Fibroblast of mammary gland (primary cell): ENCODE results near the gene COBL.

Experiments
- DNase-seq: peaks from one replicate; pipeline ENCODE4 v3.0.0-alpha.2; 2010; ENCODE audit warnings: low read depth
- H3K4me3 ChIP-seq: 2 replicates; pipeline ENCODE4 v1.5.1; 2011; ENCODE audit warnings: low read depth, mild to moderate bottlenecking, low read length, moderate library complexity; ENCODE audit not compliant: control insufficient read depth
- TF ChIP-seq, protein P1 (sequence below): conservative IDR thresholded peaks from 2 replicates; pipeline ENCODE4 v1.5.1; 2011; ENCODE audit warnings: low read depth, low read length, inconsistent platforms; ENCODE audit not compliant: control insufficient read depth, insufficient read depth

Gene COBL

DNA sequence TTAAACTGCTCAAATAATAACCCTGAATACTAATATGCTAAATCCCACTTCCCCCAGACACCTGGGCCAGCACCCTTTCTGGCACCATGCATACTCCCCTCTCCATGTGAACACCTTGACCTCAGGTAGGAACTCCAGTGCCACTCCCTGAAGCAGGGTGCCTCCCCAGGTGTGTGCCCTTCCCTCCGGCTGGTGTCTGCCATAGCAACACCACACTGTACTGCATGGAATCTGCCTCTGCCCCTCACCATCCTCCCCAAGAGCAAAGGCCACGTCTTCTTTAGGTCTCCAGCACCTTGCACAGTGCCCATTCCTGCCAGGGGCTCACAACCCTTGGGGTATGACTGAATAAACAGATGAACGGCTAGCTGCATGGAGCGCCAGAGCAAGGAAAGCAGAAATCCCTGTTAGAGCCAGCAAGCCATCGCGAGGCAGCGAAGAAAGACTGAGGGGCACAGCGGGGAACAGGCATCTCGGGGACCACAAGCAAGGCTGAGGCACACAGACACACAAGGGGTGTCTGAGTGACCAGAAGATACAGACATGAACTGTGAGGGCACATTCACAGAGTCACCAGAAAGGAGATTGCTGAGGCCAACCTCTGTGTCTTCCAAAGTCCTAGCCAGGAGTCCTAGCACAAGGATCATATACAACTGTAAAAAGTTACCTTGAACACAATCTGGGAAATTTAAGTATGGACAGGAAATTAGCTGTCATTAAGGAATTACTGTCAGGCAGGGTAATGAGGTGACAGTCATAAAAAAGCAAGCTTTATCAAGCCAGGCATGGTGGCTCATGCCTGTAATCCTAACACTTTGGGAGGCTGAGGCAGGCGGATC, 25.7 kb downstream of the COBL start:
- no peak for DNase-seq
- TF ChIP-seq, protein P1, sequence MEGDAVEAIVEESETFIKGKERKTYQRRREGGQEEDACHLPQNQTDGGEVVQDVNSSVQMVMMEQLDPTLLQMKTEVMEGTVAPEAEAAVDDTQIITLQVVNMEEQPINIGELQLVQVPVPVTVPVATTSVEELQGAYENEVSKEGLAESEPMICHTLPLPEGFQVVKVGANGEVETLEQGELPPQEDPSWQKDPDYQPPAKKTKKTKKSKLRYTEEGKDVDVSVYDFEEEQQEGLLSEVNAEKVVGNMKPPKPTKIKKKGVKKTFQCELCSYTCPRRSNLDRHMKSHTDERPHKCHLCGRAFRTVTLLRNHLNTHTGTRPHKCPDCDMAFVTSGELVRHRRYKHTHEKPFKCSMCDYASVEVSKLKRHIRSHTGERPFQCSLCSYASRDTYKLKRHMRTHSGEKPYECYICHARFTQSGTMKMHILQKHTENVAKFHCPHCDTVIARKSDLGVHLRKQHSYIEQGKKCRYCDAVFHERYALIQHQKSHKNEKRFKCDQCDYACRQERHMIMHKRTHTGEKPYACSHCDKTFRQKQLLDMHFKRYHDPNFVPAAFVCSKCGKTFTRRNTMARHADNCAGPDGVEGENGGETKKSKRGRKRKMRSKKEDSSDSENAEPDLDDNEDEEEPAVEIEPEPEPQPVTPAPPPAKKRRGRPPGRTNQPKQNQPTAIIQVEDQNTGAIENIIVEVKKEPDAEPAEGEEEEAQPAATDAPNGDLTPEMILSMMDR = no peak
- H3K4me3 ChIP-seq = no peak overlapping the region

DNA sequence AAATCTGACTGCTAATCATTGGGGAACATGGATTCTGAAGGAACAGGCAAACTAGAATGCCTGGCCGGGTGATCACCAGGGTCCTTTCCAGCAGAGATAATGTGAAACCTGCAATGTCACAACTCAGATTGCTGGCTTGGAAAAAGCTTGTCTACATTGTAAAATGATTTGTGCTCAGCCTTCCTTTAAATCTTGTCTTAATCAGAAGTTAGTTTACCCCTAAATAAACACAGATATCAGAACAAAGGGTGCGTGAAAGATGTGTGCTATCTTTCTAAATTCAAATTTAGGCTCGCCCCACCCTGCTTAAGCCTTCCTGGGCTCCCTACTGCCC, 26.3 kb downstream of the COBL start:
- DNase-seq = no peak
- TF ChIP-seq, protein P1 = no peak
- H3K4me3 ChIP-seq = no peak overlapping the region

DNA sequence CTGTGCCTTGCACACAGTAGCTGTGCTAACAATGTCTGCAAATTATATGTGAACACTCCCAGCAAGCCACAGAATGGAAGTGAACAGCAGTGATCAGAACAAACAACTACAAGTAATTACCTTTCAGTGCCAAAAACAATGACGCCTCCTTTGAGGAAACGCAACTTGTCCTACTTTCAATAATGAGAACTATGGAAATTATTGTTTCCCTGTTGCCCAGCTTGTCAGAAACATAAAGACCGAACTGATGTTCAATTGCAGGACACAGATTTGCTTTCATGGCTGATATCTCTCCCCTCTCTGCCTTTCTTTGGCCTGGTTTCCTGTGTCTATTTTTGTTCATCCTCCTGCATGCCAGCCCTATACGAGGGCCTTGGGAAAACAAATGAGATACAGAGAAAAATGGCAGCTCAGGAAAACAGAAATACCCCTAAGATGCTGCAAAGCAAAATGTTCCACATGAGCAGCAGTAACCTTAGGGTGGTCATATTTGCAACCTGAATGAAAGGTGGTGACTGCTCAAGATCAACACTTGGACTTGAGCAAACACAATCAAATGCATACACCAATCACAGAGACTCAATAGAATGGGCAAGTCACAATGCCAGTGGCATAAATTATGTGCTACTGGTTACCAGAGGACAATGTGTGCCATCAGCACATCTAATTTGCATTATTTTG, 26.8 kb downstream of the COBL start:
- DNase-seq = no peak
- TF ChIP-seq, protein P1 = no peak
- no peak overlapping the region for H3K4me3 ChIP-seq

DNA sequence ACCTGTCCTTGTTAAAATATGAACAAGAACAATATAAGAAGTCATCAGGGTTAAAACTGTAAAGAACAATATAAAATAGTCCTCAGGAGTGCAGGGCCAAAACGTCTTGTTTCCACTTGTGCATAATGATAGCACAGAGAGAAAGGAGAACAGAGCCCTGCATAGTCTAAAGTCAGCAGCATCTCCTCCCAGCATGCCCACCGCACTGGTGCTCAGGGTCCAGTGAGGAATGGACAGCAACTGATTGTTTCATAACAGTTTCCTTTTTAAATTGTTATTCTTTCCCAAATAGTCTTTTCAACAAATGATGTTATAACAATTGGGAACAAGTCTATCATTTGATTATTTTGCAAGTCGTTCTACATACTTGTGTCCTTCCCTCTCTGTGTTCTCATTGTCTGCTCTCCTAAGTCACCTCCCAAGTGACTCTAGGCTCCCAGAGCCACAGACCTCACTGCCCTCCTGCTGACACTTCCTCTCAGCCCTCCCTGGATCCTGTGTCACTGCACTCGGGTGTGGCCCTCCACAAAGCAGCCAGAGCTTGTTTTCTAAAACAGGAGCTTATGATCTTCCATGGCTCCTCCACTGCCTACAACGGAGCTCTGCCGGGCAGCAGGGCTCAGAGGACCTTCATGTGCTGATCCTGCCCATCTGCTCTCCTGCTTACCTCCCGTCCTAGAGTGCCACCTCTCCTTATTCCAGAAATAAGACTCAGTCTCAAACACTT, 27.6 kb downstream of the COBL start:
- no peak for DNase-seq
- no peak overlapping the region for H3K4me3 ChIP-seq
- TF ChIP-seq, protein P1 = no peak

DNA sequence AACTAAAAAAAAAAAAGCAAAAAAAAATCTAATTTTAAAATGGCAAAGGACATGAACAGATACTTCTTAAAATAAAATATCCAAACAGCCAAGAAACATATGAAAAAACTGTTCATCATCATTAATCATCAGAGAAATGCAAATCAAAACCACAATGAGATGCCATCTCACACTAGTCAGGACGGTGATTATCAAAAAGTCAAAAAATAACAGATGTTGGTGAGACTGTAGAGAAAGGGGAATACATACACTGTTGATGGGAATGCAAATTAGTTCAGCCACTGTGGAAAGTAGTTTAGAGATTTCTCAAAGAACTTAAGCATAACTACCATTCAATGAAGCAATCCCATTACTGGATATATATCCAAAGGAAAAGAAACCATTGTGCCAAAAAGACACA, 30.2 kb downstream of the COBL start:
- TF ChIP-seq, protein P1 = no peak
- H3K4me3 ChIP-seq = no peak overlapping the region
- no peak for DNase-seq

DNA sequence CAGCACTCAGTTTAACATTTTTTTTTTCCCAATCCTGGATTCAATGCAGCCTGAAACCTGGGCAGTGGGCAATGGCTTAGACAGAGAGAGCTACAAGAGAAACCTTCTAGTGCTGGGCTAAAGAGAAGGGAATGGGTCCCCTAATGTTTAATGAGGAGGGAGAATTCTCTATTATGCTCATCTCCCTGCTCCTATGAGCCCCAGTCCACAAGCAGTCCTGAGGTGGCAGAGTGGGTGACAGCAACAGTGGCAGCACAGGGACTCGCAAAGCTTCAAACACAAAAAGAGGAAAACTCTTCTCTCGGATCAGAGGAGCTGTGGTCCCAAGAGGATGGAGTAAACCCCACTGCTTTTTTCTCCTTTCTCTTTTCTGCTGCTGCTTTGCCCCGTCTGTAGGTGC, 36.5 kb downstream of the COBL start:
- DNase-seq = no peak
- TF ChIP-seq, protein P1 = no peak
- H3K4me3 ChIP-seq = no peak overlapping the region
